OCI-LY1 (cell line): Measurements from ENCODE around the gene PSAT1.

Experiments
- EZH2 ChIP-seq: fragments of 200-600 bp; sonication (generic), shearing (Covaris generic); IDR thresholded peaks from 2 replicates; pipeline ENCODE4 v1.8.0; 2017; ENCODE audit warnings: borderline replicate concordance, mixed run types, mild to moderate bottlenecking, antibody characterized with exemption, low read length, moderate library complexity, mixed read lengths
- TF ChIP-seq, protein P1 (sequence below): fragments of 200-600 bp; sonication (generic), shearing (Covaris generic); IDR thresholded peaks from 2 replicates; pipeline ENCODE4 v1.5.1; 2017; ENCODE audit warnings: mild to moderate bottlenecking, antibody characterized with exemption, low read length, moderate library complexity, mixed read lengths

DNA sequence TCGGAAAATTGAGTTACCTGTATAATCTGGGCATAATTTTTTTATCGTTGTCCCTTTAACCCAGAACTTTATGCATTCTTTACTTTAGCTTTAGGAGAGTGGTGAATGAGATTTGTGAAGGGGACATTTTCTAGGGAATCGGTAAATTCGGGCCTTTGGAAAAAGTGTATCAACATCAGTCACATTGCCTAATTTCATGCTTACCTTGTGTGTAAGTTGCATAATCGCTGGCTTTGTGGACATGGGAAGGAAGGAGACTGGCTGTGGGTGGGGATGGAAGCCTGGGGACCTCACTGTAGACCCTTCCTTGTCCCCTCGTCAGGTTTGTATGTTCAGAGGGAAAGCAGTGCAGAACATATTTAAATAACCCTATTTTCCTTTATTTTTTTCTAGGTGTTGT is 3.3 kb downstream of the PSAT1 start:
- TF ChIP-seq, protein P1, sequence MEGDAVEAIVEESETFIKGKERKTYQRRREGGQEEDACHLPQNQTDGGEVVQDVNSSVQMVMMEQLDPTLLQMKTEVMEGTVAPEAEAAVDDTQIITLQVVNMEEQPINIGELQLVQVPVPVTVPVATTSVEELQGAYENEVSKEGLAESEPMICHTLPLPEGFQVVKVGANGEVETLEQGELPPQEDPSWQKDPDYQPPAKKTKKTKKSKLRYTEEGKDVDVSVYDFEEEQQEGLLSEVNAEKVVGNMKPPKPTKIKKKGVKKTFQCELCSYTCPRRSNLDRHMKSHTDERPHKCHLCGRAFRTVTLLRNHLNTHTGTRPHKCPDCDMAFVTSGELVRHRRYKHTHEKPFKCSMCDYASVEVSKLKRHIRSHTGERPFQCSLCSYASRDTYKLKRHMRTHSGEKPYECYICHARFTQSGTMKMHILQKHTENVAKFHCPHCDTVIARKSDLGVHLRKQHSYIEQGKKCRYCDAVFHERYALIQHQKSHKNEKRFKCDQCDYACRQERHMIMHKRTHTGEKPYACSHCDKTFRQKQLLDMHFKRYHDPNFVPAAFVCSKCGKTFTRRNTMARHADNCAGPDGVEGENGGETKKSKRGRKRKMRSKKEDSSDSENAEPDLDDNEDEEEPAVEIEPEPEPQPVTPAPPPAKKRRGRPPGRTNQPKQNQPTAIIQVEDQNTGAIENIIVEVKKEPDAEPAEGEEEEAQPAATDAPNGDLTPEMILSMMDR = no peak
- no peak for TF ChIP-seq EZH2
